NCI-H526 treated with DMSO at 0.1 percent for 48 hours (cell line): ENCODE data around the gene DNAJC8.

Experiments used
- DNase-seq: peaks from one replicate; lab custom pipeline; 2025; lab: John Stamatoyannopoulos, UW

The DNAJC8 gene, protein sequence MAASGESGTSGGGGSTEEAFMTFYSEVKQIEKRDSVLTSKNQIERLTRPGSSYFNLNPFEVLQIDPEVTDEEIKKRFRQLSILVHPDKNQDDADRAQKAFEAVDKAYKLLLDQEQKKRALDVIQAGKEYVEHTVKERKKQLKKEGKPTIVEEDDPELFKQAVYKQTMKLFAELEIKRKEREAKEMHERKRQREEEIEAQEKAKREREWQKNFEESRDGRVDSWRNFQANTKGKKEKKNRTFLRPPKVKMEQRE

DNA sequence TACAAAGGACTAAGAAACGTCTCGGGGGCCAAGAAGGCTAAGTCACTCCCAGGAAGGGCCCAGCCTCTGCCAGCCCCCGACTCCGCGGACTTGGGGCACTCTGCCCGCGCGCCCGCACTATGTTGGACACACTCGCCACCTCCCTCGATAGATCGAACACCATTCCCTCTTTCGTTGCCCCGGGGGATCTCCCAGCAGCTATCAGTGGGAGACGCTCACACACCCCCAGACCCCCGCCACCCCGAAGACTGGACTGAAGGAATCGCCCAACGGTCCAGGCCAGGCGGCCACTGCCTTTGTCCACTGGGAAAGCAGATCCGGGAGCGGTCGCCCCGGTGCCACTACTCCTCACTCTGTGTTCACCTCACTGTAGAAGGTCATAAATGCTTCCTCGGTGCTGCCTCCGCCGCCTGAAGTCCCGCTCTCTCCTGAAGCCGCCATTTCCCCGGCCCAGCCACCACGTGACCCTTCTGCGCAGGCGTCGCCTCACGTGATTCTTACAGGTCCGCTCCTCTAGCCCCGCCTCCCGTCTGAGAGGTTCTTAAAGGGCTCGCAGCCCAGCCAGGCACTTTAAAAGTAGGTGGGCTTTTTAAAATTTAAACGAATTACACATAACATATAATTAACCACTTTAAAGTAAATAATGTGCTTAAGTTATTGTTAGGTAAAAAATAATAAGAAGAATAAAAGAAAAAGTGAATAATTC is at the start of gene DNAJC8:
Gene DNAJC8, minus strand, starts transcription at position 472 of the 706 bp plus-strand sequence. Its CDS starts 31 bp downstream, at position 441.
- DNase-seq = peak; percentile 69

DNA sequence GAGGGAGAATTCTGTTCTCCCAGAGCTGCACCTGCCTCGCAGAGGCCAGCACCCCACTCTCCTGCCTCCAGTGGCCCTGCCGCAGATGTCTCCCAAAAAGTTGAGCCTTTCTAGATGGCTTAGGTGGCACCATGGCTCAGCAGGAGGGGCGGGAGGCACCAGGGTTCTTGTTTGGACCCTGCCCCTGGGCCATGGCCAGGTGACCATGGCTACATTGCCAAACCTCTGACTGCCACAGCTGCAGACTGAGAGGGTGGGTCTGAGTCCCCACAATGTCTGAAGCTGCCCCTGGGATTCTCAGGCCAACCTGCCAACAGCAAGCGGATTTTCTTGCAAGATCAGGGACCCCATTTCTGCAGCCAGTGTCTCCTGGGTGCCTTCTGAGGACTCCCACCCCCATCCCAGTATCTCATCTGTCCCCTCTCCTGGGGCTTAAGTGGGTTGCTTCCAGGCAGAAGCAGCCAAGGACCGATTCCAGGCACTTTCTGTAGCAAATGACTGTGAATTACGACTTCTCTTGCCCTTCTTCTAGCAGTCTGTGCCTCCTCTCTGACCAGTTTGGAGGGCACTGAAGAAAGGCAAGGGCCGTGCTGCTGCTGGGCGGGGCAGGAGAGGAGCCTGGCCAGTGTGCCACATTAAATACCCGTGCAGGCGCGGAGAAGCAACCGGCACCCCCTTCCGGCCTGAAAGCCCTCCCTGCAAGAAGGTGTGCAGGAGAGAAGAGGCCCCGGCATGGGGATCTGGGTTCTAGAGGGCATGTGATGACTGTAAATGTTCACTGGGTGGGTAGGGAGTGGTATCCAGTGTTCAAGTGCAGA is 49.0 kb upstream of the DNAJC8 start:
- no peak for DNase-seq

DNA sequence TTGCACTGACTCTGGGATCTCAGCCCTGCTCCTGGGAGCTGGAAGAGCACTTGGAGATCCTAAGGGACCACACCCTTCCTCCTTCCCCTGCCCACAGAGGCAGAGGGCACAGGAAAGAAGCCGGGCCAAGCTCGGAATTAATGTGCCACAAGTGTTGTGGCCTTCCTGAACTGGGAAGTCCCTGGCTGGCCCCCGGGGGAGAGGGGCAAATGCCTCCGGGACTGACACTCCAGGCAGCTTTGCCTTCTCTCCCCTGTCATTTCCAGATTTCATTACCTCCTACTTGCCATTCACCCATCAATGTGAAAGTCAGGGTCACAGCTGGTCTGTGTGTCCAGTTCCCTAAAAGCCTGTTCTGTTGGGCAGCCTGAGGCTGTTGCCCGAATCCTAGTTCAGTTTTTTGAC is 48.1 kb upstream of the DNAJC8 start:
- no peak for DNase-seq

DNA sequence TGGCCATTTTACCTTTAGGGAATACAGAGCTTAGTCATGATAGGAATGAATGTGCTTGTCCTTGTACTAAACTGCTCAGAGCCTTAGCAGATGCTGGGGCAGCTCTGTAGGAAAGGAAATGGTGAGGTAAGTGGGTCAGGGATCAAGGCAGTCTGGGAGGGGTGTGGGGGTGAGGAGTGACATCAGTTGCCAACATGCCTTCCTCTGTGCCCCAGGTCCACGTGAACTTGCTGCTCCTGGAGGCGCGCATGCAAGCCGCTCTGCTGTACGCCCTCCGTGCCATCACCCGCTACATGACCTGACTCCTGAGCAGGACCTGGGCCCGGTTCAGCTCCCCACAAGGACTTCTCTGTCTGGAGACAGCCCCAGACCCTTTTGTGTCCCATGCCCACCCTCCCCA is 47.7 kb upstream of the DNAJC8 start:
- DNase-seq = no peak

DNA sequence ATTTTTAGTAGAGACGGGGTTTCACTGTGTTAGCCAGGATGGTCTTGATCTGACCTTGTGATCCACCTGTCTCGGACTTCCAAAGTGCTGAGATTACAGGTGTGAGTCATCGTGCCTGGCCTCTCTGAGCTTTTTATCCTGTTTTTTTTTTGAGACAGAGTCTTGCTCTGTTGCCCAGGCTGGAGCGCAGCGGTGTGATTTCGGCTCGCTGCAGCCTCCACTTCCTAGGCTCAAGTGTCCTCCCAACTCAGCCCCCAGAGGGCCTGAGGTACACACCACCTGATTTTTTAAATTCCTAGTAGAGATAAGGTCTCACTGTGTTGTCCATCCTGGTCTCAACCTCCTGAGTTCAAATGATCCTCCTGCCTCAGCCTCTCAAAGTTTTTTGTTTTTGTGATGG is 46.9 kb upstream of the DNAJC8 start:
- no peak for DNase-seq

DNA sequence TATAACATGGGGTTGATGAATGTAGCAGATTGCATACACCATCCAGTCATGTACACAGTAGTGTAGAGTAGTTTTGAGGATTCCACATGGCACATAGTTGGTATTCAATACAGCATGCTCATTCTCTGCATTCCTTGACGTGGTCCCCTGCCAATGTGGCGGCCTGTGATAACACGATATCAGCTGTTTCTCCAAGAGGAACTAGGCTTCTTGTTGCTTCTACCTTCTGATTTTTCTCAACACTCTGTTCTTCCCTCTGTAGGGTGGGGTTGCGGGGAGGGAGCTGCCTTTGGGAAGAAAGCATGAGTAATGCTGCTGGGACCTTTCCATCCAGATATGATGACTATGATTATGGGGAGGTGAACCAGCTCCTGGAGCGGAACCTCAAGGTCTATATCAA is 45.9 kb upstream of the DNAJC8 start:
- DNase-seq = no peak

DNA sequence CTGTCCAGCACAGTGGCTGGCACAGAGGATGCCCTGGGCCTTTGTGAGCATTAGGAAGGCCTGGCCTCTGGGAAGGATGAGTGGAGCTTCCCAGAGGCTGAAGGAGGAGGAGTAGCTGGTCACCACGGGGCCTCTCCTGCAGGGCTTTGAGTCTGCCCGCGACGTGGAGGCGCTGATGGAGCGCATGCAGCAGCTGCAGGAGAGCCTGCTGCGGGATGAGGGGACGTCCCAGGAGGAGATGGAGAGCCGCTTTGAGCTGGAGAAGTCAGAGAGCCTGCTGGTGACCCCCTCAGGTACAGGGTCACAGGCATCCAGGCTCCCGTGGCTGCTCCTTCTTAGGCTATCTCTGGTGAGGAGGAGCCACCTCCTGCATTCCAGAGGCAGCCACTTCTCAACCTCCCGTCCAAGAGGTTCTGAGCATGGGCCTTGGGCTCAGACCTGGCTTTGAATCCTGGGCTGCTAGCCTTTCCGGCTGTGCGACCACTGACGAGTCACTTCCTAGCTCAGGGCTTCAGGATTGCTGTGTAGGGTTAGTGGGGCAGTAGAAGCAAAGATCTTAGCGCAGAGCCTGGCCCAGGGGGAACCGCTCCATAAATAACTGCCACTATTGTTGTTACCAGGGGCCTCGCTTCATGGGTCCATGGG is 40.5 kb upstream of the DNAJC8 start:
- DNase-seq = no peak

DNA sequence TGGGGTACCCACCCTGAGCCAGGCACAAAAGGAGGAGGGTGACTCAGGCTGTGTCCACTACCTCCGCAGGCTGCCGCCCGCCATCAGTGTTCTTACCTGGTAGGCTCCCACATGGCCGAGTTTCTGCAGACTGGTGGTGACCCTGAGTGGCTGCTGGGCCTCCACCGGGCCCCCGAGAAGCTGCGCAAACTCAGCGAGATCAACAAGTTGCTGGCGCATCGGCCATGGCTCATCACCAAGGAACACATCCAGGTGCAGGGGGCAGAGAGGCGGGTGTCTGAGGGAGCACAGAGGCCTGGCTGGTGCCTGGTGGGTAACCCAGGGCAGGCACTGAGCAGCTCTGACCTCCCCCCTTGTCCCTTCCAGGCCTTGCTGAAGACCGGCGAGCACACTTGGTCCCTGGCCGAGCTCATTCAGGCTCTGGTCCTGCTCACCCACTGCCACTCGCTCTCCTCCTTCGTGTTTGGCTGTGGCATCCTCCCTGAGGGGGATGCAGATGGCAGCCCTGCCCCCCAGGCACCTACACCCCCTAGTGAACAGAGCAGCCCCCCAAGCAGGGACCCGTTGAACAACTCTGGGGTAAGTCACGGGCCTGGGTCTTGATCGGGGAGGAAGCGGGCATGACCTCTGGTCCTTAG is 39.5 kb upstream of the DNAJC8 start:
- no peak for DNase-seq

DNA sequence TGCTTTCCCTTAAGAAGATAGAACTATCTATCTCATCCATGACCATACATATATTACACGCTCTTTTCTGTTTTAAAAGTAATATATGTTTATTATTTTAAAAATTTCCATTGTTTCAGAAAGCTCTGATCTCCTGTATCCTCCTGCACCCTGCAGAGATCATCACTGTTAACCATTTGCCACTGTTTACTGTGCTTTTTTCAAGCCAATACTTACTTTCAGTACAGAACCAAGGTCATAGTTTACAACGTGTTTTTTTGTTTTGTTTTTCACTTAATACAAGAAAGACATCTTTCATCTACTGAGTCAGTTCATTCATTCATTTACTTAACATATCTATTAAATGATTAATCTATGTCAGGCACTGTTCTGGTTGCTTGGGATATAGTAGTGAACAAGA is 36.7 kb upstream of the DNAJC8 start:
- no peak for DNase-seq

DNA sequence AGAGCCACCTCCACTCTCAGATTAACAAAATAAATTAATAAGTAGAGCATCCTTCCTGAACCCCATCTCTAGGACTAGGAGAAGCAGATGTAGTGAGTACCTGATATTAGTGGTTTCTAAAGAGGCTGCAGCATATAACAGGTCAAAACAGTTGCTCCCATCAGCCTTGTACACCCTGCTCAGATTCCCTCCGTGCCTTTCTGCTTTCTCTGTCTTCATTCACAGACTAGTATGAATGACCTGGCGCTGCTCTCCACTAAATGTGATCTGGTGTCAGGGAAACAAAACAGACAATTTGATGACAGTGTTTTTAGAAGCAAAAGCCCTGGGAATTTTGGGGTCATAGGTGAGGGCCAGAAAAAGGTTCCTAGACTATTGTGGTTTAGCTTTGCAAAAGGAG is 34.8 kb upstream of the DNAJC8 start:
- DNase-seq = no peak

DNA sequence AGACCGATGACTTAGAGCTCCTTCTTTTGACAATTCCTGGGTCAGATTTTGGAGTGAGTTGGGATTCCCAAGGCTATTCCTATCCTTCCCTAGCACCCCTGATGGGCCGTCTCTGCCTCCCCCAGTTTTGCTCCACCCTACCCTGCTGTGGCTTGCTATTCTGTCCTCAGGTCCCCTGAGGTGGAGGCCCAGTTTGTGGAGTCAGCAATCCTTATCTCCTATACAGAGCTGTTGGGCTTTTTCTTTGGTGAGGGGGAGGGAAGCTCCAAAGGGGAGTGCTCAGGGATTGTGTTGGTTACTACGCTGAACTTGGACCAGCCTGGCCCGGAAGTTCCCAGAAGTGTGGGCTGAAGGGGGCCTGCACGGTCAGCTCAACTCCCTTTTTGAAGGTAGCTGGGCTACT is 34.1 kb upstream of the DNAJC8 start:
- no peak for DNase-seq

DNA sequence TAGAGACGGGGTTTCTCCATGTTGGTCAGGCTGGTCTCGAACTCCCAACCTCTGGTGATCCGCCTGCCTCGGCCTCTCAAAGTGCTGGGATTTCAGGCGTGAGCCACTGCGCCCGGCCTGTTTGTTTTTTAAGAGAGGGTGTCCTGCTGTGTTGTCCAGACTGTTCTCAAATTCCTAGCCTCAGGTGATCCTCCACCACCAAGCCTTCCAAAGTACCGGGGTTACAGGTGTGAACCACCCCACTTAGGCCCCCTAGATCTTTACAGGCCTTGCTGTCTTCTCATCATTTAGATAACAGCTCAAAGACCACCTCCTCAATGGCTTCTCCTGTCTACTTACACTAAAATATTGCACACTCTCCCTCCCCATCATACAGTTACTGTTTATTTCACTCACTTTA is 32.7 kb upstream of the DNAJC8 start:
- no peak for DNase-seq

DNA sequence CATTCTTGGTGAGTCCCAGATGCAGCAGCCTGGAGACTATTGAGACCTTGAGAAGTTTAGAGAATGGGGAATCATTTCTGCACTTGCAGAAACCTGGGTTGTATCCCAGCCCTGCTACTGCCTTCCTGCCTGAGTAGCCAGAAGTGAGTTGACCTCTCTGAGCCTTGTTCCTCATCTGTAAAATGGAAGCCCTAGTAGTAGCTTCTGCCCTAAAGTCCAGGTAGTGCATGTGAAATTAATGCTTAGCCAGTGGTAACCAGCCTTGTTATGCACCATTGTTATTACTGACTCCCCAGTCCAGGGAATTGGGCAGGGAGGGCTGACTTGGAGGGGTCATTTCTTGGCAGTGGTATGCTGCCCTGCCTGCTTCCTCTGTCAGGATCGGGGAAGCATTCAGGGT is 32.1 kb upstream of the DNAJC8 start:
- no peak for DNase-seq

DNA sequence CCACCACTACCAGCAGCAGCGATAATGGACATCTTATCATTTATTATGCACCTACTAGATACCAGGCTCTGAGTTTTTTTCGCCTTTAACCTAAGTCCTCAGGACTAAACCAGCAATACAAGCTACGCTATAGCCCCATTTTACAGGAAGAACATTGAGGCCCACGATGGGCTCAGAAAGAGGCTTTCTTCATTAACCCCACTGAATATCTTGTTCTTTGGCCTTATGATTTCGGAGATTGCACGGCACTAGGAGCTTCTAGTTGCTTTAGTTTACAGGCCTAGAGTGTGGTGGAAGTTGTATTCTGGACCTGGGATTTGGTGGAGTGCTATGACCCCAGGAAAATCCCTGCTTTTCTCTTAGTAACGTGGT is 28.0 kb upstream of the DNAJC8 start:
- DNase-seq = no peak

DNA sequence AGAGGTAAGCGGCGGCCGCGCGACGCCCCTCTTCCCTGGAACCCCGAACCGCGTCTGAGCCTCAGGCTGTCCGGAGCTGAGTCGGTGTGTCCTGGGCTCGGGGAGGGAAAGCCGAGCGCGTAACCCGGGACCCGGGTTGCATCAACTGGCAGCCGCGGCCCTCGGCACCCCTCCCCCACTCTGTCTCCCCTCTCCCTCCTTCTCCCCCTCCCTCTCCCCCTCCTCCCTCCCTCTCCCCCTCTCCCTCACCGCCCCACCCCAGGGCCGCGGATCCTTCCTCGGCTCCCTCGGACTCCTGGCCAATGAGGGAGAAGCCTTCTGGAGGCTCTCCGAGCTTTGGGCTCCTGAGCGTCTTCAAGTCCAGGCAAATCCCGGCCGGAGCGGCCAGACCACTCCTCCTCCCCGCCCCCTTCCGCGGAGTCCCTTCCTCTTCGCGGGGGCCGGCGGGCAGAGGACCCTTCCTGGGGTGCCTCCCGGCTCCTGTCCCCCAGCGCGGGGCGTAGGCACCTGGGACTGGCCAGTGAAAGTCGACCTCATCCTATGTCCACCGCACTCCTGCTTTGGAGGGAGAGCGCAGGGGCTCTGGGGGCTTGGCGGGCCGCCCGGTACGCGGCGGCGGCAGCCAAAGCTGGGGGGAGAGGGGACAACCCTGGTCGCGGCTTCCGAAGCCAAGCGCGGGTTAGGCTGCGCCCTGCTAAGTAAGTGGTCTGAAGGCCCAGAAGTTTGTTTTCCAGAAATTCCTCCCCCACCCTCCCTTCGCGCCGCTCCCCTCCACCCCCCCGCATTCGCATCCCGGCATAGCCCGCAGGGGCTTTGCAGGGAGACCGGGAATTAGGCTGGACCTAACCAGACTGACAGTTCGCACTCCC is 27.3 kb upstream of the DNAJC8 start:
- DNase-seq = no peak

DNA sequence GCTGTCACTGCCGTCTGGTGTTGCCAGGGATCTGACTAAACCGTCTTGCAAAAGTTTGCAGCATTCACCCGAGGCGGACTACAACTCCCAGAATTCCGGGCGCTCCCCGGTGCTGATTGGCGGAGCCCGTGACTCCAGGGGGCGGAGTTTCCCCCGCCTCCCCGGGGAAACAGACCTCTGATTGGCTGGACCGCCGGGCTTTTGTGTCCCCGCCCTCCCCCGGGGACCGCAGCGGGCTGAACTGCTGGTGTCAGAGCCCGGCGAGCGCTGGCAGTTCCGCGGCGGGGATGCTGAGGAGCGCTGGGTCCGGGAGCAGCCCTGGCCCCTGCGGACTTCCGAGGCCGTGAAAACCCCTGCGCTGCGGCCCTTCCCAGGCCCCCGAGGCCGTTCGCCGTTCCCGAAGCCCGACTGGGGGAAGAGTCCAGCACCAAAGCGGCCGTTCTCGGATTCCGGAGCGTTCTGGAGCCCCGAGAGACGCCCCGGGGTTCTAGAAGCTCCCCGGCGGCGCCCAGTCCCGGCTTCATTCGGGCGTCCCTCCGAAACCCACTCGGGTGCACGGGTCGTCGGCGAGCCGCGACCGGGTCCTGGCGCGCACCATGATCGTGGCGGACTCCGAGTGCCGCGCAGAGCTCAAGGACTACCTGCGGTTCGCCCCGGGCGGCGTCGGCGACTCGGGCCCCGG is 26.6 kb upstream of the DNAJC8 start, which contains the start of gene SESN2:
Gene SESN2, plus strand, starts transcription at position 267 of the 682 bp plus-strand sequence. Its CDS starts 330 bp downstream, at position 597.
- DNase-seq = peak; percentile 92

DNA sequence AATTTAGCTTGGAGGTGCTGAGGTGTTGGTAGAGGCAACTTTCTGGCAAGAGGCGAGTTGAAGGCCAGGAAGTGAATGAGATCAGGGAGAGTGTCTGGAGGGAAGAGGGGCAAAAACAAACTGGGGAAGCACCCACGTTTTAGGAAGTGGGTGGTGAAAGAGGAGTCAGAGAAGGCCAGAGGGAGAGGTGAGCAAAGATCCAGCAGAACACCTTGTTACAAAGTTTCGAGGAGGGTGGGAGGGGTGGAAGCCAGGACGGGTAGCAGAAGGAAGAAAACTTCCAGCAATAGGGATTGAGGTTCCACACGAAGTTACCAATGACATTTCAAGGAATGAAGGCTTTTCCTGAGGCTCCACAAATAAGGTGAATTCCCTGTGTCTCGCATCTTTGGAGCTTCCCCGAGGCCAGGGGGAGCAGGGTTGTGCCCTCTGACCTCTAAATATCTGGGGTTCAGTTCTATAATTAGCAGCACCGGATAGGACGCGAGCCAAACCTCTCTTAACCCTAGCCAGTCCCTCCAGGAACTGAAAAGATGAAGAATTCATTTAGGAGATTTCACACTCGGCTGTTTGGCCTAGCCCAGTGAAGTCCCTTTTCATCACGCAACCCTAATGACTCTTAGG is 25.9 kb upstream of the DNAJC8 start:
- no peak for DNase-seq

DNA sequence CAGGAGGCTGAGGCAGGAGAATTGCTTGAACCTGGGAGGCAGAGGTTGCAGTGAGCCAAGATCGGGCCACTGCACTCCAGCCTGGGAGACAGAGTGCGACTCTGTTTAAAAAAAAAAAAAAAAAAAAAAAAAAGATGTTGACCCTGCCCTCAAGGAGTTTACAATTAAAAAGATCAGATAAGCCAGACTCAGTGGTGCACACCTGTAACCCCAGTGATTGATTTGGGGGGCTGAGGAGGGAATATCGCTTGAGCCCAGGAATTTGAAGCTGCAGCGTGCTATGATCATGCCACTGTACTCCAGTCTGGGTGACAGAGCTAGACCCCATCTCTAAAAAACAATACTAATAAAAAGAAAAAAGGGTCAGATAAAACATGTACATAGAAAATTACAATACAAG is 24.9 kb upstream of the DNAJC8 start:
- DNase-seq = no peak

DNA sequence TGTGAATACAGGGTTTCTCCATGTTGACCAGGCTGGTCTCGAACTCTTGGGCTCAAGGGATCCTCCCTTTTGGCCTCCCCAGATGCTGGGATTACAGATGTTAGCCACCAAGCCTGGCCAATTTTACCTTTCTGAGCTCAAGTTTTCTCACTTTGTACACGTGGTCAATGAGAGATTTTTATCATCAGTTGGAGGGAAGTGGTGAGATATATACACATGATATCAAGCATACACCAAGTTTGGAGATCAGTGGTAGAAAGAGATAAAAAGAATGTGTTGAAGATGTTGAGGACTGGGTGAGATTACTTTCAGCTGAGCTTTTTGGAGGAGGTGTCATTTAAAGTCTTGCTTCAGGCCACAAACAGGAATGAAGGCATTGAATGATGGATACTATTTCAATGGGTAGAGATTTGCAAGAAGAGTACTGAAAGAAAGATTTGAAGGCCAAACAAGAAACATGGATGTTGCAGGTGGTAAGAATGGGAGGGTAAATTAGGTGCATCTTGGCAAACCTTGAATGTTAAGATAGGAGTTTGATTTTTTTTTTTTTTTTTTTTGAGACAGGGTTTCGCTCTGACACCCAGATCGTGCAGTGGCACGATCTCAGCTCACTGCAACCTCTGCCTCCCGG is 23.5 kb upstream of the DNAJC8 start:
- no peak for DNase-seq
